Measurements from ENCODE around the gene ATF5. TPM values are rescaled to one million over a fixed set of nuclear protein-coding genes. Genes with fewer than 3 reads are reported as not detected.
A peak's percentile ranks its signal among the peaks of the same experiment; 100 is the strongest.

ATF5 gene
- total and polyA plus RNA-seq, 2 experiments from 2014 or later = 23.8 to 34.4 TPM

- Histone ChIP-seq H2AFZ (no peak overlapping the region), H3K9me2 (replicated peaks; ENCODE audit: insufficient read depth) (no peaks in the 10 kb centered on the region), H3K4me3 (no peak overlapping the region), H3K36me3 (replicated peaks; ENCODE audit: insufficient read depth, low read depth) (no peaks in the 10 kb centered on the region), H4K20me1 (ENCODE audit: insufficient read depth, poor library complexity, severe bottlenecking) (no peaks in the 10 kb centered on the region), H3K9me3 (ENCODE audit: low read depth) (no peaks in the 10 kb centered on the region), H3K4me2 (no peak overlapping the region), H3K79me2 (peaks cover 9% of the 10 kb centered on the region), H3K27ac (no peak overlapping the region), H3K27me3 (no peaks in the 10 kb centered on the region), H3K4me1 (ENCODE audit: insufficient read depth) (peaks cover 10% of the 10 kb centered on the region)
- DNase-seq (ENCODE audit: low spot score) = no peak
- TF ChIP-seq EZH2 (IDR thresholded peaks at IDR 0.05; ENCODE audit: borderline replicate concordance) (no peak), EZH2phosphoT487 (IDR thresholded peaks at IDR 0.05; ENCODE audit: low read depth, severe bottlenecking, unreplicated experiment) (no peak), CTCF (IDR thresholded peaks at IDR 0.05; ENCODE audit: poor library complexity) (no peak)
- 87% methylated on average over 9 of the region's 9 CpGs for WGBS (ENCODE audit: low lambda C conversion rate, missing lambda C conversion rate)
Measured at GRCh38 chr19:49911381-49912145, 17.4 kb upstream of the ATF5 start.

GRCh38 chr19:49912965-49913685 is 15.9 kb upstream of the ATF5 start:
- H4K20me1 ChIP-seq (ENCODE audit: insufficient read depth, poor library complexity, severe bottlenecking) = no peaks in the 10 kb centered on the region
- 80% methylated on average over 21 of the region's 21 CpGs for WGBS (ENCODE audit: low lambda C conversion rate, missing lambda C conversion rate)
- no peak overlapping the region for H2AFZ ChIP-seq
- peak; percentile 59 for DNase-seq (ENCODE audit: low spot score)
- no peaks in the 10 kb centered on the region for H3K9me3 ChIP-seq (ENCODE audit: low read depth)
- H3K36me3 ChIP-seq (replicated peaks; ENCODE audit: insufficient read depth, low read depth) = no peaks in the 10 kb centered on the region
- no peaks in the 10 kb centered on the region for H3K27me3 ChIP-seq
- TF ChIP-seq CTCF (IDR thresholded peaks at IDR 0.05; ENCODE audit: poor library complexity) = peak; percentile 29
- TF ChIP-seq EZH2phosphoT487 (IDR thresholded peaks at IDR 0.05; ENCODE audit: low read depth, severe bottlenecking, unreplicated experiment) = no peak
- TF ChIP-seq EZH2 (IDR thresholded peaks at IDR 0.05; ENCODE audit: borderline replicate concordance) = no peak
- H3K79me2 ChIP-seq = peaks cover 23% of the 10 kb centered on the region
- H3K4me2 ChIP-seq = no peak overlapping the region
- H3K27ac ChIP-seq = peak overlapping the region; percentile 80
- no peaks in the 10 kb centered on the region for H3K9me2 ChIP-seq (replicated peaks; ENCODE audit: insufficient read depth)
- no peak overlapping the region for H3K4me3 ChIP-seq
- H3K4me1 ChIP-seq (ENCODE audit: insufficient read depth) = peaks cover 10% of the 10 kb centered on the region

GRCh38 chr19:49913720-49914119 is 15.3 kb upstream of the ATF5 start:
- no peaks in the 10 kb centered on the region for H3K9me3 ChIP-seq (ENCODE audit: low read depth)
- no peak overlapping the region for H3K4me2 ChIP-seq
- no peaks in the 10 kb centered on the region for H3K9me2 ChIP-seq (replicated peaks; ENCODE audit: insufficient read depth)
- peaks cover 10% of the 10 kb centered on the region for H3K4me1 ChIP-seq (ENCODE audit: insufficient read depth)
- H4K20me1 ChIP-seq (ENCODE audit: insufficient read depth, poor library complexity, severe bottlenecking) = no peaks in the 10 kb centered on the region
- H3K27ac ChIP-seq = peak overlapping the region; percentile 80
- WGBS (ENCODE audit: low lambda C conversion rate, missing lambda C conversion rate) = 93% methylated on average over 10 of the region's 10 CpGs
- DNase-seq (ENCODE audit: low spot score) = no peak
- H3K36me3 ChIP-seq (replicated peaks; ENCODE audit: insufficient read depth, low read depth) = no peaks in the 10 kb centered on the region
- no peak overlapping the region for H2AFZ ChIP-seq
- no peak for TF ChIP-seq CTCF (IDR thresholded peaks at IDR 0.05; ENCODE audit: poor library complexity)
- no peak for TF ChIP-seq EZH2phosphoT487 (IDR thresholded peaks at IDR 0.05; ENCODE audit: low read depth, severe bottlenecking, unreplicated experiment)
- no peak for TF ChIP-seq EZH2 (IDR thresholded peaks at IDR 0.05; ENCODE audit: borderline replicate concordance)
- H3K27me3 ChIP-seq = no peaks in the 10 kb centered on the region
- H3K4me3 ChIP-seq = no peak overlapping the region
- H3K79me2 ChIP-seq = peaks cover 26% of the 10 kb centered on the region
